ENCODE measurements around the gene ATF5.
"Not testable (repeated sequence)": the region's sequence is repeated elsewhere in the genome, so short reads cannot be mapped to it uniquely, and the experiment has no call there.

ATF5 gene

GRCh38 chr19:49949742-49950589 lies 21.0 kb downstream of the ATF5 start:
- DNase-seq, result no peak

GRCh38 chr19:49950590-49950948 lies 21.6 kb downstream of the ATF5 start:
- DNase-seq, result no peak

- no peak for DNase-seq
These were observed 22.0 kb downstream of the ATF5 start for GRCh38 chr19:49950956-49951526.

- DNase-seq, result no peak
These were observed 22.9 kb downstream of the ATF5 start for GRCh38 chr19:49951806-49952478.

GRCh38 chr19:49952479-49952836 lies 23.5 kb downstream of the ATF5 start:
- DNase-seq, result no peak

DNA sequence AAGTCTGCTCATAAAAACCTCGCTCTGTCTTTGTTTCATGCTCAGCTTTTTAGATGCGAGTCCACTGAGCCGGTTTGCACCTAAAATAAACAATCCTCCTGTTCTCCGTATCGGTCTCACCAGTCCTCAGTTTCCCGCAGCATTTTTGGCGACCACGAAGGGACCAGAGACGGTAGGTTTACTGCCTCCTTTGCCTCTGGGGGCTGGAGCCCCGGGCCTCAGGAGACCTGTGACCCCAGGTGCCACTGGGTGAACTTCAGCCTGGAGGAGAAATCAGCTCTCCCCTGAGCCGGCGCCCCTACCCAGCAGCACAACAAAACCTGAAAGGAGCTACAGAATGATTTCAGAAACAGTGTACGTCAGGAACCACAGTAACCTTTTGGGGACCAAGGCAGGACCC lies 23.9 kb downstream of the ATF5 start:
- no peak for DNase-seq

GRCh38 chr19:49953416-49953815 lies 24.4 kb downstream of the ATF5 start:
- DNase-seq, result no peak

- peak; percentile 39 for DNase-seq
These were observed 25.3 kb downstream of the ATF5 start for GRCh38 chr19:49954092-49954829.

DNA sequence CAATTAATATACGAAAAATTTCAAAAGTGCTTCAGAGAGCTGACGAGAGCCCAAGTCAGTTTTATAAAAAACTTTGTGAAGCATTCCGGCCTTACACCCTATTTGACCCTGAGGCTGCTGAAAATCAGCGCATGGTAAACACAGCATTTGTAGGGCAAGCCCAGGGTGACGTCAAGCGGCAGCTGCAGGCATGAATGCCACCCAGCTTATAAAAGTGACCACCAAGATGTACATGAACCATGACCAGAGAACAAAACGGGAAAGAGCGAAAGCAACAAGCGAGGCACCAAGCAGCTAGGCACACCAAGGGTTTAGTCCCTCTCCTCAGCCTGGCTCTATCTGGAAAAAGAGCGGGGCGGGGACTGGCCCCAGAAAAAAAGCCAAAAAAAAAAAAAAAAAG lies 25.9 kb downstream of the ATF5 start:
- no peak for DNase-seq

DNA sequence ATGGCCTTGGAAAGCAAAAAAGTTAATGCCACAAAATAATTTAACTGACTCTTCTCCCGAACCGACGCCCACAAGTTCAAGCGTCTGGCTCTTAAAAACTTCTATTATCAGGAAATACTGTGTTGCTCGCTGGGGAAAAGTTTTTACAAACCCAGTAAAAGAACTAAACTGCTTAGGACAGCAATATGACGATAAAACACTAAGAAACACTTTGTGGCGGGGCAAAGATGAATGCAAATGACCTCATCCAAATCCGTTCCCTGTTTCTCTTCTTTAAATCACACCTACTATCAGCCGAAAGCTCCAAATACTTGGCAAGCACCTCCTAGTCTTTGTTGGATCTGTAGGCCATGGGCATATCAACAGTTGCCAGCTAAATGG lies 27.1 kb downstream of the ATF5 start:
- no peak for DNase-seq

- no peak for DNase-seq
These were observed 28.4 kb downstream of the ATF5 start for GRCh38 chr19:49957262-49957915.

- not testable (repeated sequence) for DNase-seq
These were observed 29.1 kb downstream of the ATF5 start for GRCh38 chr19:49958144-49958543.

DNA sequence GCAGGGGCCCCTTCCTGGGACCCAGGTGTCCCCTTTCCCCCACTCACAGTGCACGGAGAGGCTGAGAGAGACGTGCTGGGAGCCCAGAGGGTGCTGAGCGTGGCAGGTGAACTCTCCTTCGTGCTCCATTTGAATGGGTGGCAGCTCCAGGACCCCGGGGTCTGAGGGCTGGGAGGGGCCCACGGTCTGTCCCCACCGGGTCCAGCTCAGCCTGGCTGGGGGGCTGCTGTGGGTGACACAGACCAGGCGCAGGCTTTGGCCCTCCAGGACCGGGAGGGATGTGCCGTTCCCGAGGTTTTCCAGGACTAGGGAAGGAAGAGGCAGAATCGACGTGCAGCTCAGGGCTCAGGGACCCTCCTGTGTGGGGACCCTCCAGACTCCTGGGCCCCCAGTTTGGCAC lies 29.6 kb downstream of the ATF5 start:
- DNase-seq, result not testable (repeated sequence)

DNA sequence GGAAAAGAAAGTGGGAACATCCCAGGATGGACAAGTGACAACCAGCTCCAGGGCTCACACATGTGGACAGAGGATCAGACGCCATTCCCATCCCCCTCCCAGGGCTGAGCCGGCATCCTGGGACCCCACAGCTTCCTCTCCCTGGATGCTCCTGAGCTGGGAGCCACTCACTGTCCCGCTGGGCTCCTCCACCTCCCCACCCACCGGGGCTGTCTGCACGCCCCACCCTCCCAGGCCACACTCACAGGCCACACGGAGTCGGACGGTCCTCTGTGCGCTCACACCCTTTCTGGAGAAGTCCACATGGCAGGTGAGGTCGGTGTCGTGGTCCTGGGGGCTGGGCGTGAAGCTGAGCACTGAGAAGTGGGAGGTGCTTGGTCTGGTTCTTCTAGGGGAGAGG lies 30.9 kb downstream of the ATF5 start:
- DNase-seq, result not testable (repeated sequence)

GRCh38 chr19:49960980-49961379 lies 32.0 kb downstream of the ATF5 start, which contains the start of gene SIGLEC11:
Gene SIGLEC11, minus strand, starts transcription at chr19:49961172. Its CDS starts 91 bp downstream, at chr19:49961081.
- DNase-seq, result not testable (repeated sequence)

- no peak for DNase-seq
These were observed 39.4 kb downstream of the ATF5 start for GRCh38 chr19:49968279-49968922.

- not testable (repeated sequence) for DNase-seq
These were observed 40.4 kb downstream of the ATF5 start for GRCh38 chr19:49969355-49969754.

- no peak for DNase-seq
These were observed 43.0 kb downstream of the ATF5 start for GRCh38 chr19:49971991-49972411.

DNA sequence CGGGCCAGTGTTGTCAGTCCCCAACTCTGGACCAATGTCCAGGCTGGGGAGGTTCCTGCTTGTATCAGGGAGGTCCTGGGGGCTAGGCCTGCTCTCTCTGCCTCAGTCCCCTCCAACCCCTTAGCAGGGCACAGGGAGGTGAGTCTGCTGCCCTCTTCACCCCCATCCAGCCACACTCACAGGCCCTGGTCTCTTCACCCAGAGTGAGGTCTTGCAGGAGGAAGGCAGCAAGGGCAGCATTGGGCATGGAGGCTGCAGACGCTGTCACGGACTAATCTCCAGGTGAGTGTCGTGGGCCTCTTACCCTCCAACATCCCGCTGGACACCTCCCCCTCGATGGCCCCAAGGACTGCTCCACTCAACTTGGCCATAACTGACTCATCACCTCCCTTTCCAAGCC lies 43.8 kb downstream of the ATF5 start:
- no peak for DNase-seq

DNA sequence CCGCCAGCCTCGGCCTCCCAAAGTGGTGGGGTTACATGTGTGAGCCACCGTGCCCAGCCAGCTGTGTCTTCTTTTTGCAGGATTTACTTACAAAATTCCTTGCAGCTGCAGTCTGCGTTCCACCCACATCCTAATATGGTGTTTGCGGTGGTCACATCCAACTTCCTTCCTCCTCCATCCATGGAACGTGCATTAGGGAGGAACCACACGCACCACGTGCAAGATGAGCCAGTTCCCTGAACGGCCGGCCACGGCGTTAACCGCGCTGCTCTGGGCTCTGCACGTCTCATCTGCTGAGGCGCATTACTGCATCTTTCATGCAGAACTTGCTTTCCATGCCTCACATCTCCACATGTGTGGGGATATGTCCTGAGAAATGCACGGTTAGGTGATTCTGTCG lies 45.0 kb downstream of the ATF5 start:
- DNase-seq, result no peak

- DNase-seq, result no peak
These were observed 46.0 kb downstream of the ATF5 start for GRCh38 chr19:49975051-49975450.

GRCh38 chr19:49976496-49976895 lies 47.5 kb downstream of the ATF5 start:
- DNase-seq, result no peak

Measured in eye (tissue), 1 donor.